ENCODE results near the gene F7.

Gene F7

DNA sequence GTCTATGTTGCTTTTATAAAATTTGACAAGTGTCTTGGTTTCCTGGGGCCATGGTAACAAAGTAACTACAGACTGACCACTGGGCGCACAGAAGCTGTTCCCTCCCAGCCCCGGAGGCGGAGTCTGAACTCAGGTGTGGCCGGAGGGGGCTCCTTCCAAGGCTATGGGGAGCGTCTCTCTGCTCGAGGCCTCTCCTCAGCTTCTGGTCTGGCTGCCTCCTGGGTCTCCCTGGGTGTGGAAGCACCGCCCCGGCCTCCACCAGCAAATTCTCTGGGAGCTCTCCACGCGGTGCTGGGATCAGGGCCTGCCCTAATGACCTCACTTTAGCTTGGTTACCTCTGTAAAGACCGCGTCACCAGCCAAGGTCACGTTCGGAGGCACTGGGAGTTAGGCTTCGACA, 45.7 kb upstream of the F7 start:
- no peak for TF ChIP-seq CTCF (IDR thresholded peaks at IDR 0.05; ENCODE audit: insufficient read depth, low read length, poor library complexity, severe bottlenecking)
- DNase-seq (ENCODE audit: extremely low read depth, insufficient read length): no peak
- H3K36me3 ChIP-seq (ENCODE audit: control insufficient read depth, insufficient read depth, low read length): no peaks in the 10 kb centered on the region
- H3K4me3 ChIP-seq (replicated peaks; ENCODE audit: low read depth, low read length): no peak overlapping the region
- H3K27me3 ChIP-seq (replicated peaks; ENCODE audit: control insufficient read depth, insufficient read depth, low read length): no peaks in the 10 kb centered on the region

DNA sequence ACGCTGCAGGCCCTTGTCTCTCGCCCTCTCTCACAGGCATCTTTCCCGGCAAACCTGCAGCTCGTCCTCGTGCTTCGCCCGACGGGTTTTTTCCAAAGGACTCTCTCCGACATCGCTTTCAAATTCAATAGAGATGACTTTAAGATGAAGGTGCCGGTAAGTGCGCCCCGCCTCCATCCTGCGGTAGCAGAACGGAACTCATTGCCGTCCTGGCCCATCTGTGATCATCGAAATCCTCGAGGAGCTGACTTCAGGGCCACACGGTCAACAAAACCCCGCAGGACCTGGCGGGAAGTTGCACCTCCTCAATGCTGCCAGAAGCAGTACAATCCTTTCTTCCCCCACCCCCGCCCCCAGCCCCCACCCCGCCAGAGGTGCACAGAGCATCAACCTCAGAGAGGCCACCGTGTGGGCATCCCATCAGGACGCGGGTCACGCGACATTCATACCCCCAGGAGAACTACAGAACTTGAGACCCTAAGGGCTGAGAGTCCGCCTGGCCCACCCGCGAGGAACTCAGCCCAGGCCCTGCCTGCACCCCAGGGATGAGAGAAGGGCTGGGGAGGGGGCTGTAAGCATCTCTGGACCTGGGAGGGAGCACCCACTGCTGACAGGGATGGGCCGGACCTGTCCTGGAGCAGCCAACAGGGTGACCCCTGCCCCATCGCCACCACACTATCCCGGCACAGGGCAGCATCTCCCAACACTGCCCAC, 44.9 kb upstream of the F7 start:
- DNase-seq (ENCODE audit: extremely low read depth, insufficient read length): no peak
- Histone ChIP-seq H3K36me3 (ENCODE audit: control insufficient read depth, insufficient read depth, low read length) (no peaks in the 10 kb centered on the region), H3K27me3 (replicated peaks; ENCODE audit: control insufficient read depth, insufficient read depth, low read length) (no peaks in the 10 kb centered on the region), H3K4me3 (replicated peaks; ENCODE audit: low read depth, low read length) (no peak overlapping the region)
- TF ChIP-seq CTCF (IDR thresholded peaks at IDR 0.05; ENCODE audit: insufficient read depth, low read length, poor library complexity, severe bottlenecking): no peak

GRCh38 chr13:113061271-113061625, 44.3 kb upstream of the F7 start:
- Histone ChIP-seq H3K27me3 (replicated peaks; ENCODE audit: control insufficient read depth, insufficient read depth, low read length) (no peaks in the 10 kb centered on the region), H3K4me3 (replicated peaks; ENCODE audit: low read depth, low read length) (no peak overlapping the region), H3K36me3 (ENCODE audit: control insufficient read depth, insufficient read depth, low read length) (no peaks in the 10 kb centered on the region)
- no peak for DNase-seq (ENCODE audit: extremely low read depth, insufficient read length)
- TF ChIP-seq CTCF (IDR thresholded peaks at IDR 0.05; ENCODE audit: insufficient read depth, low read length, poor library complexity, severe bottlenecking): no peak

- H3K27me3 ChIP-seq (replicated peaks; ENCODE audit: control insufficient read depth, insufficient read depth, low read length): no peaks in the 10 kb centered on the region
- H3K4me3 ChIP-seq (replicated peaks; ENCODE audit: low read depth, low read length): no peak overlapping the region
- TF ChIP-seq CTCF (IDR thresholded peaks at IDR 0.05; ENCODE audit: insufficient read depth, low read length, poor library complexity, severe bottlenecking): no peak
- DNase-seq (ENCODE audit: extremely low read depth, insufficient read length): no peak
- no peaks in the 10 kb centered on the region for H3K36me3 ChIP-seq (ENCODE audit: control insufficient read depth, insufficient read depth, low read length)
Observed at GRCh38 chr13:113061796-113062425, 43.7 kb upstream of the F7 start.

- DNase-seq (ENCODE audit: extremely low read depth, insufficient read length): no peak
- H3K4me3 ChIP-seq (replicated peaks; ENCODE audit: low read depth, low read length): no peak overlapping the region
- no peaks in the 10 kb centered on the region for H3K27me3 ChIP-seq (replicated peaks; ENCODE audit: control insufficient read depth, insufficient read depth, low read length)
- no peak for TF ChIP-seq CTCF (IDR thresholded peaks at IDR 0.05; ENCODE audit: insufficient read depth, low read length, poor library complexity, severe bottlenecking)
- H3K36me3 ChIP-seq (ENCODE audit: control insufficient read depth, insufficient read depth, low read length): no peaks in the 10 kb centered on the region
Observed at GRCh38 chr13:113062691-113063090, 42.9 kb upstream of the F7 start.
